Hepatocyte (in vitro differentiated cells): ENCODE data around the gene TNP2.

ENCODE experiments used
- CTCF ChIP-seq: fragments of 200-600 bp; sonication (generic); IDR thresholded peaks from 2 replicates; pipeline ENCODE4 v1.5.1; 2016; ENCODE audit warnings: antibody characterized with exemption, mild to moderate bottlenecking; ENCODE audit not compliant: poor library complexity
- EZH2 ChIP-seq: fragments of 200-600 bp; sonication (generic); IDR thresholded peaks from 2 replicates; pipeline ENCODE4 v1.6.1; 2016; ENCODE audit warnings: antibody characterized with exemption, mild to moderate bottlenecking, borderline replicate concordance

GRCh38 chr16:11272484-11272883 lies 3.4 kb upstream of the TNP2 start:
- no peak for TF ChIP-seq CTCF
- TF ChIP-seq EZH2, result no peak
